OCI-LY7 (cell line): ENCODE results near the gene SCN4A. TPM values are rescaled to one million over a fixed set of nuclear protein-coding genes. Genes with fewer than 3 reads are reported as not detected.

Source experiments
- BruUV-seq: library from RNA; stranded (reverse); fragments of 400-500 nt; replicated peaks from 2 replicates; lab custom pipeline; 2021; lab: Mats Ljungman, UMichigan
- CTCF ChIA-PET: fragments of 300-600 bp; sonication (Branson Sonifier 250); formaldehyde crosslinking; loops from one replicate; lab custom pipeline; 2022; ENCODE audit warnings: antibody characterized with exemption; ENCODE audit not compliant: unreplicated experiment; lab: Charles Lee
- POLR2A ChIA-PET: fragments of 300-600 bp; sonication (Branson Sonifier 250); formaldehyde crosslinking; loops from one replicate; lab custom pipeline; 2022; ENCODE audit warnings: antibody characterized with exemption; lab: Charles Lee
- DNase-seq: peaks from one replicate; pipeline ENCODE4 v3.0.0-alpha.2; 2015; ENCODE audit warnings: low spot score
- H2AFZ ChIP-seq: fragments of 200-600 bp; sonication (generic), shearing (Covaris generic); 2 replicates; pipeline ENCODE4 v1.6.1; 2014; ENCODE audit warnings: mild to moderate bottlenecking, antibody characterized with exemption, low read length, moderate library complexity
- H3K27ac ChIP-seq: fragments of 200-600 bp; sonication (generic); 2 replicates; pipeline ENCODE4 v1.5.1; 2014; ENCODE audit warnings: mixed run types, low read depth, mild to moderate bottlenecking, moderate library complexity, low read length, inconsistent platforms; ENCODE audit not compliant: poor library complexity, severe bottlenecking
- H3K36me3 ChIP-seq: fragments of 200-600 bp; sonication (generic); 2 replicates; pipeline ENCODE4 v1.6.1; 2014; ENCODE audit warnings: mild to moderate bottlenecking, antibody characterized with exemption, low read length, moderate library complexity, mixed read lengths; ENCODE audit not compliant: insufficient read depth
- H3K4me1 ChIP-seq: fragments of 200-600 bp; sonication (generic); 2 replicates; pipeline ENCODE4 v1.5.1; 2014; ENCODE audit warnings: mild to moderate bottlenecking, low read length; ENCODE audit not compliant: insufficient read depth, poor library complexity, severe bottlenecking
- H3K4me2 ChIP-seq: fragments of 200-600 bp; sonication (generic); 2 replicates; pipeline ENCODE4 v1.6.1; 2014; ENCODE audit warnings: mild to moderate bottlenecking, low read length
- H3K4me3 ChIP-seq: fragments of 200-600 bp; sonication (generic); 2 replicates; pipeline ENCODE4 v1.5.1; 2014; ENCODE audit warnings: mild to moderate bottlenecking, low read depth, low read length; ENCODE audit not compliant: poor library complexity, severe bottlenecking
- H3K79me2 ChIP-seq: fragments of 200-600 bp; sonication (generic); 2 replicates; pipeline ENCODE4 v1.6.1; 2016; ENCODE audit warnings: low read depth, mild to moderate bottlenecking, low read length, moderate library complexity, mixed read lengths; ENCODE audit not compliant: insufficient read depth
- H3K9me2 ChIP-seq: fragments of 200-600 bp; sonication (generic); 2 replicates; pipeline ENCODE4 v1.6.1; 2016; ENCODE audit warnings: mild to moderate bottlenecking, low read length, mixed read lengths; ENCODE audit not compliant: insufficient read depth
- H3K9me3 ChIP-seq: fragments of 200-600 bp; sonication (generic); 2 replicates; pipeline ENCODE4 v1.6.1; 2014; ENCODE audit warnings: mild to moderate bottlenecking, mixed run types, low read length, mixed read lengths
- H4K20me1 ChIP-seq: fragments of 200-600 bp; sonication (generic); 2 replicates; pipeline ENCODE4 v1.6.1; 2014; ENCODE audit warnings: mild to moderate bottlenecking, antibody characterized with exemption, low read length, moderate library complexity, mixed read lengths; ENCODE audit not compliant: insufficient read depth
- EZH2phosphoT487 ChIP-seq: fragments of 200-600 bp; sonication (generic); IDR thresholded peaks from 2 replicates; pipeline ENCODE4 v1.6.1; 2018; ENCODE audit warnings: low read depth, borderline replicate concordance, mild to moderate bottlenecking, mixed run types, antibody characterized with exemption, low read length, moderate library complexity, mixed read lengths
- intact Hi-C: fragments of 100-400 bp; cut with micrococcal nuclease; formaldehyde crosslinking; loops from one replicate; pipeline ENCODE4 v1.10.0; 2022; ENCODE audit not compliant: unreplicated experiment
- total RNA-seq, 2 experiments: library from RNA; depleted of rRNA in 1 of 2; stranded (reverse); fragments of >200 nt in 1 of 2; shearing (Covaris generic) in 1 of 2; gene quantifications; 2 replicates each; pipeline ENCODE4 v1.2.3, GENCODE V29; 2014 to 2022
- TF ChIP-seq, protein P1 (sequence below): fragments of 200-600 bp; sonication (generic); conservative IDR thresholded peaks from 2 replicates; pipeline ENCODE4 v1.5.1; 2014; ENCODE audit warnings: mild to moderate bottlenecking, antibody characterized with exemption, low read length, moderate library complexity, mixed read lengths

Gene SCN4A
- total RNA-seq, 2 experiments from 2014 or later: 6.4 to 9.0 TPM

DNA sequence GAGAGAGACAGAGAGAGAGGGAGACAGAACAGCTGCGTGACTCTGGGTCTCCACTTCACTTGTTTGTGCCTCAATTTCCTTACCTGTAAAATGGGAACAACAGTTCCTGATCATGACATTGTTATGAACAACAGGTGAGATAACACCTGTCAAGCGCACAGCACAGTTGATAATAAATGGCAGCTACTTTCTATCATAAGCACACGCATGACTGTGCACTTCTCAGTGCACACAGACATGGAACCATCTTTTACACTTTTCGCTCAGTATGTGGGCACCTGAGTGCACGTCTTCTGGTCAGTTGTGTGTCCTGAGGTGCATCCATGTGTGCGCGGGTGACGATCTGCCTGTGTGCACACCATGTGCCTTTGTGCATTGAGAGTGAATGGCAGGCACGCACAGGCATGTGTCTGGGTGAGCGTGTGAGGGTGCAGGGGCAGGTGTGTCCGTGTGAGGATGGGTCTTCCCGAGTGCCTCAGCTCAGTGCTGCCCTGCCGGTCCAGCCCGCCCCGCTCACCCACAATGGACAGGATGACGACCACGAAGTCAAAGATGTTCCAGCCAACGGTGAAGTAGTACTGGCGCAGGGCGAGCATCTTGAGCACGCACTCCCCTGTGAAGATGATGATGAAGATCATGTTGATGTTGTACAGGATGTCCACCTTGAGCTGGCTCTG, 30.3 kb downstream of the SCN4A start:
- intact Hi-C loops: no loop called here
- Histone ChIP-seq H3K27ac (no peak overlapping the region), H3K79me2 (no peaks in the 10 kb centered on the region), H4K20me1 (no peaks in the 10 kb centered on the region), H3K9me3 (no peaks in the 10 kb centered on the region), H3K36me3 (no peaks in the 10 kb centered on the region), H3K4me3 (no peak overlapping the region), H3K9me2 (no peaks in the 10 kb centered on the region), H3K4me1 (peaks cover 69% of the 10 kb centered on the region), H3K4me2 (no peak overlapping the region), H2AFZ (no peak overlapping the region)
- DNase-seq: no peak
- BruUV-seq: no TSS peak
- POLR2A ChIA-PET: interaction anchor here (0.6 kb wide), 1 partner anchor 9 kb away, joined by 3 read pairs; no protein-coding TSS in a partner anchor
- CTCF ChIA-PET: interaction anchor here (1.5 kb wide), 2 partner anchors 8 to 23 kb away, joined by 3 to 6 read pairs; no protein-coding TSS in a partner anchor
- TF ChIP-seq EZH2phosphoT487: no peak
- TF ChIP-seq, protein P1, sequence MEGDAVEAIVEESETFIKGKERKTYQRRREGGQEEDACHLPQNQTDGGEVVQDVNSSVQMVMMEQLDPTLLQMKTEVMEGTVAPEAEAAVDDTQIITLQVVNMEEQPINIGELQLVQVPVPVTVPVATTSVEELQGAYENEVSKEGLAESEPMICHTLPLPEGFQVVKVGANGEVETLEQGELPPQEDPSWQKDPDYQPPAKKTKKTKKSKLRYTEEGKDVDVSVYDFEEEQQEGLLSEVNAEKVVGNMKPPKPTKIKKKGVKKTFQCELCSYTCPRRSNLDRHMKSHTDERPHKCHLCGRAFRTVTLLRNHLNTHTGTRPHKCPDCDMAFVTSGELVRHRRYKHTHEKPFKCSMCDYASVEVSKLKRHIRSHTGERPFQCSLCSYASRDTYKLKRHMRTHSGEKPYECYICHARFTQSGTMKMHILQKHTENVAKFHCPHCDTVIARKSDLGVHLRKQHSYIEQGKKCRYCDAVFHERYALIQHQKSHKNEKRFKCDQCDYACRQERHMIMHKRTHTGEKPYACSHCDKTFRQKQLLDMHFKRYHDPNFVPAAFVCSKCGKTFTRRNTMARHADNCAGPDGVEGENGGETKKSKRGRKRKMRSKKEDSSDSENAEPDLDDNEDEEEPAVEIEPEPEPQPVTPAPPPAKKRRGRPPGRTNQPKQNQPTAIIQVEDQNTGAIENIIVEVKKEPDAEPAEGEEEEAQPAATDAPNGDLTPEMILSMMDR: no peak

DNA sequence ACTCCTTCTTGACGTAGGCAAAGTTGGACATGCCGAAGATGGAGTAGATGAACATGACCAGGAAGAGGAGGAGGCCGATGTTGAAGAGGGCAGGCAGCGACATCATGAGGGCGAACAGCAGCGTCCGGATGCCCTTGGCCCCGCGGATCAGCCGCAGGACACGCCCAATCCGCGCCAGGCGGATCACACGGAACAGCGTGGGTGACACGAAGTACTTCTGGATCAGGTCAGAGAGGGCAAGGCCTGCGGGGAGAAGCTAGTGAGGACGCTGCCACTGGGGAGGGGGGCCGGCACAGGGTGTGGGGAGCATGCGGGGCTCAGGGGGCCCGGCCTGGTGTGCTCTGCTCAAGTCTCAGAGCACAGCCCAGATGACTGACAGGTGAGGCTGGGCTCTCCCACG, 31.0 kb downstream of the SCN4A start:
- TF ChIP-seq EZH2phosphoT487: no peak
- TF ChIP-seq, protein P1: no peak
- Histone ChIP-seq H3K9me3 (no peaks in the 10 kb centered on the region), H3K79me2 (no peaks in the 10 kb centered on the region), H4K20me1 (no peaks in the 10 kb centered on the region), H3K9me2 (no peaks in the 10 kb centered on the region), H3K4me1 (peaks cover 70% of the 10 kb centered on the region), H2AFZ (no peak overlapping the region), H3K27ac (no peak overlapping the region), H3K36me3 (no peaks in the 10 kb centered on the region), H3K4me3 (no peak overlapping the region), H3K4me2 (no peak overlapping the region)
- intact Hi-C loops: no loop called here
- DNase-seq: no peak
- ChIA-PET CTCF (no interaction called here), POLR2A (interaction anchor here (0.6 kb wide), 1 partner anchor 8 kb away, joined by 3 read pairs; no protein-coding TSS in a partner anchor)
- BruUV-seq: no TSS peak

DNA sequence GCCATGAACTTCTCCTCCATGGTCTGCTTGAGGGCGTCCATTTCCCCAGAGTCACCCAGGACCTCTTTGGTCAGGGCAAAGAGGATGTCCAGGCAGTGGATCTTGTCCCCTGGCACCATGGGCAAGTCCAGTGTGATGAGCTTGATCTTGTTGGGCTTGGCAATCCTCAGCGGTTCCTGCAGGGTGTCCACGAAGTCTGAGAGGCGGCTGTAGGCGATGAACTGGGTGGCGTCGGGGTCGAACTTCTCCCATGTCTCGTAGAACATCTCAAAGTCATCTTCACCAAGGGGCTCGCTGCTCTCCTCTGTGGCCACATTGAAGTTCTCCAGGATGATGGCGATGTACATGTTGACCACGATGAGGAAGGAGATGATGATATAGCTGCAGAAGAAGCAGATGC, 31.6 kb downstream of the SCN4A start:
- H3K4me2 ChIP-seq: no peak overlapping the region
- ChIA-PET CTCF (no interaction called here), POLR2A (no interaction called here)
- no peak for DNase-seq
- H4K20me1 ChIP-seq: no peaks in the 10 kb centered on the region
- no peaks in the 10 kb centered on the region for H3K9me2 ChIP-seq
- no peaks in the 10 kb centered on the region; the same call in 1 of the 2 replicates for H3K36me3 ChIP-seq
- TF ChIP-seq EZH2phosphoT487: no peak
- TF ChIP-seq, protein P1: no peak
- no peaks in the 10 kb centered on the region for H3K79me2 ChIP-seq
- H3K4me1 ChIP-seq: peaks cover 70% of the 10 kb centered on the region
- no peaks in the 10 kb centered on the region for H3K9me3 ChIP-seq
- intact Hi-C loops: no loop called here
- H3K27ac ChIP-seq: no peak overlapping the region
- no TSS peak for BruUV-seq
- H2AFZ ChIP-seq: no peak overlapping the region
- no peak overlapping the region for H3K4me3 ChIP-seq
